GM18870 (cell line): Measurements from ENCODE around the gene TM7SF2.

Experiments used
- ATAC-seq: cut with Tn5 transposase; IDR thresholded peaks from one replicate; pipeline ENCODE4 v1.9.1; 2021; ENCODE audit warnings: moderate library complexity; ENCODE audit not compliant: unreplicated experiment

TM7SF2 gene

GRCh38 chr11:65089621-65090020 lies 22.1 kb upstream of the TM7SF2 start:
- no peak for ATAC-seq

GRCh38 chr11:65090628-65091027 lies 21.0 kb upstream of the TM7SF2 start:
- ATAC-seq, result no peak

- no peak for ATAC-seq
Measured at GRCh38 chr11:65095427-65095826, 16.2 kb upstream of the TM7SF2 start.

- peak; percentile 56 for ATAC-seq
Measured at GRCh38 chr11:65095974-65096806, 15.5 kb upstream of the TM7SF2 start, which contains the start of gene VPS51. Gene VPS51 (plus strand): TSS chr11:65096214. CDS start chr11:65096251, 37 bp downstream.

- no peak for ATAC-seq
Measured at GRCh38 chr11:65096926-65097325, 14.7 kb upstream of the TM7SF2 start.

DNA sequence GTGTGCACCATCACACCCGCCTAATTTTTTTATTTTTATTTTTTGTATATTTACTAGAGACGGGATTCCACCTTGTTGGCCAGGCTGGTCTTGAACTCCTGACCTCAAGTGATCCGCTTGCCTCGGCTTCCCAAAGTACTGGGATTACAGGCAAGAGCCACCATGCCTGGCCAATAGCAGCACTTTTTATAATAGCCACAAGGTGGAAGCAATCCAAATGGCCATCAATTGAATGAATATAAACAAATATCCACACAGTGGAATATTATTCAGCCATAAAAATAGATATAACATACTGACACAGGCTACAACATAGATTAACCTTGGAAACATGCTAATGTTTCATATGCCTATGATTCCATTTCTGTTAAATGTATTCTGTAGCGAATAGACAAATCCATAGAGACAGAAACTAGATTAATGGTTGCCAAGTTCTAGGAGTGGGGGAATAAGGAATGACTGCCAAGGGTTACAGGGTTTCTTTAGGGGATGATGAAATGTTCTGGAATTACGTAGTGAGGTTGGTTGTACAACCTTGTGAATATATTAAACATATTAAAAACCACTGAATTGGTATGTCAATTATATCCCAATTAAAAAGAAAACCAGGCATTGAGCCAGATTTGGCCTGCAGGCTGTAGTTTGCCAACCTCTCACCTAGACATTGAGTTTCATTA lies 10.9 kb upstream of the TM7SF2 start:
- ATAC-seq, result no peak

- no peak for ATAC-seq
Measured at GRCh38 chr11:65102142-65103095, 9.3 kb upstream of the TM7SF2 start.

- no peak for ATAC-seq
Measured at GRCh38 chr11:65103476-65103875, 8.2 kb upstream of the TM7SF2 start.

- no peak for ATAC-seq
Measured at GRCh38 chr11:65104628-65105027, 7.0 kb upstream of the TM7SF2 start.

GRCh38 chr11:65107078-65107477 lies 4.6 kb upstream of the TM7SF2 start:
- ATAC-seq, result no peak

DNA sequence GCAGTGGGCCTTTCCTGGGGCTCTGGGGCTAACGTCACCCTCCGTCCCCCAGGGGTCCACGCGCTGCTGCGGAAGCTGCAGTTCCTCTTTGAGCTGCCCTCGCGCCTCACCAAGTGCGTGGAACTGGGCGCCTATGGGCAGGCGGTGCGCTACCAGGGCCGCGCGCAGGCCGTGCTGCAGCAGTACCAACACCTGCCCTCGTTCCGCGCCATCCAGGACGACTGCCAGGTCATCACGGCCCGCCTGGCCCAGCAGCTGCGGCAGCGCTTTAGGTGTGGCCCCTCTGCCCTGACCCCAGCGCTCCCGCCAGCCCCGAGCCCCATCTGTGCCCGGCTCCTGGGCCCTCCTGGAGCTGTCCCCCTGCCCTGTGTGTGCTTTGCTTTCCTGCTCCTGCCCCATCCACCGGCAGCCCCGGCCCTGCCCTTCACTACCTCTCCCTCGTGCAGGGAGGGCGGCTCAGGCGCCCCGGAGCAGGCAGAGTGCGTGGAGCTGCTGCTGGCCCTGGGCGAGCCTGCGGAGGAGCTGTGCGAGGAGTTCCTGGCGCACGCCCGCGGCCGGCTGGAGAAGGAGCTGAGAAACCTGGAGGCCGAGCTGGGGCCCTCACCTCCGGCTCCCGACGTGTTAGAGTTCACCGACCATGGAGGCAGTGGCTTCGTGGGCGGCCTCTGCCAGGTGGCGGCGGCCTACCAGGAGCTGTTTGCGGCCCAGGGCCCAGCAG lies 3.8 kb upstream of the TM7SF2 start:
- no peak for ATAC-seq

DNA sequence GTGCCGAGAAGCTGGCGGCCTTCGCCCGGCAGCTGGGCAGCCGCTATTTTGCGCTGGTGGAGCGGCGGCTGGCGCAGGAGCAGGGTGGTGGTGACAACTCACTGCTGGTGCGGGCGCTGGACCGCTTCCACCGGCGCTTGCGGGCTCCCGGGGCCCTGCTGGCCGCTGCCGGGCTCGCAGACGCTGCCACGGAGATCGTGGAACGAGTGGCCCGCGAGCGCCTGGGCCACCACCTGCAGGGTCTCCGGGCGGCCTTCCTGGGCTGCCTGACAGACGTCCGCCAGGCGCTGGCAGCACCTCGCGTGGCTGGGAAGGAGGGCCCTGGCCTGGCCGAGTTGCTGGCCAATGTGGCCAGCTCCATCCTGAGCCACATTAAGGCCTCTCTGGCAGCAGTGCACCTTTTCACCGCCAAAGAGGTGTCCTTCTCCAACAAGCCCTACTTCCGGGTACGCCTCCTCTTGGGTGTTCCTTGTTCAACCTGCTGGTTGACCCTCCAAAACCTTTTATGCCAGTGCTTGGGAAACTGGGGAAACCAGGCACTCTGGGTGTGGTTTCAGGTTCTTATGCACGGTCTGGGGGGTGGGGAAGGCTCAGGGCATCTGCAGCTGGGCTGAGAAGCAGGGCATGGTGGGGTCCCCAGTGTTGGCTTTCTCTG lies 3.1 kb upstream of the TM7SF2 start:
- no peak for ATAC-seq

GRCh38 chr11:65109231-65110198 lies 2.2 kb upstream of the TM7SF2 start:
- no peak for ATAC-seq

- no peak for ATAC-seq
Measured at GRCh38 chr11:65110354-65110861, 1.3 kb upstream of the TM7SF2 start.

DNA sequence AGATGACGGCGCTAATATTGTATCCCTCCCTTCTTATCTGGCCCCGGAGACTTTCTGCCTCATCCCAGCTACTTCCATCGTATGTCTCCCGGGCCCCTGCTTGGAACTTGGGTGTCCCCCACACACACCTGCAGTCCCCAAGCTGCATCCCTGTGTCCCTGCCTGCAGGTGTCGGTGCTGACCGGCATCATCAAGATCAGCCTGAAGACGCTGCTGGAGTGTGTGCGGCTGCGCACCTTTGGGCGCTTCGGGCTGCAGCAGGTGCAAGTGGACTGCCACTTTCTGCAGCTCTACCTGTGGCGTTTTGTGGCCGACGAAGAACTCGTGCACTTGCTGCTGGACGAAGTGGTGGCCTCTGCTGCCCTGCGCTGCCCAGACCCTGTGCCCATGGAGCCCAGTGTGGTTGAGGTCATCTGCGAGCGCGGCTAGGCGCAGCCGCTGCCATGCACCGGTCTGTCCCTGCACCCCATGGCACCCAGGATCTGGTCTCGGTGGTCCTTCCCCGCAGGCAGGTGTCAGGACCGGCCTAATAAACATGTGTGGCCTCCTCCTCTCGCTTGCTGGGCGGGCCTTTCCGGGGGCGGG lies 421 bp upstream of the TM7SF2 start:
- ATAC-seq, result no peak

DNA sequence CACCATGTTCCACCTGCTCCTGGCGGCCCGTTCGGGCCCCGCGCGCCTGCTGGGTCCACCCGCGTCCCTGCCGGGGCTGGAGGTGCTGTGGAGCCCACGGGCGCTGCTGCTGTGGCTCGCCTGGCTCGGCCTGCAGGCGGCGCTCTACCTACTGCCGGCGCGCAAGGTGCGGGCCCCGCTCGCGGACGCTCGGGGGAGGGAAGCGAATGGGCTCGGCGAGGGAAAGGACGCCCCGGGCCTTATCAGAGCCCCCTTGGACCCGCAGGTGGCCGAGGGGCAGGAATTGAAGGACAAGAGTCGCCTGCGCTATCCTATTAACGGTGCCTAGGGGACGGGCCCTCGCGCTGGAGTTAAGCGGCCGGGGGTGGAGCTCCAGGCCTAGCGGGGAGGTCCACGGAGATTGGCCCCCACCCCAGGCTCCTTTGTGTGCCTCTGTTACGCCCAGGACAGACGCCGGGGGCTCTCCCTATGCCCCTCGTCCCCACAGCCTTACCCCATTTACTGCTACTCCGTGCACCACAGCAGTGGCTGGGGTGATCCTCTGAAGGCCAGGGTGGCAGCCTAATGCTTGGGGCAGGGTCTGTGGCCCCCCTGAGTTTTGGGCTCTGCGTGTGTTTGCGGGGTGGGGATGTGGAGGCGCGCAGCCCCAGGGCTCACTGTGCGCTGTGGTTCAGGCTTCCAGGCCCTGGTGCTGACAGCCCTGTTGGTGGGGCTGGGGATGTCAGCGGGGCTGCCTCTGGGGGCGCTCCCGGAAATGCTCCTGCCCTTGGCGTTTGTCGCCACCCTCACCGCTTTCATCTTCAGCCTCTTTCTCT lies 1.1 kb downstream of the TM7SF2 start:
- ATAC-seq, result no peak

DNA sequence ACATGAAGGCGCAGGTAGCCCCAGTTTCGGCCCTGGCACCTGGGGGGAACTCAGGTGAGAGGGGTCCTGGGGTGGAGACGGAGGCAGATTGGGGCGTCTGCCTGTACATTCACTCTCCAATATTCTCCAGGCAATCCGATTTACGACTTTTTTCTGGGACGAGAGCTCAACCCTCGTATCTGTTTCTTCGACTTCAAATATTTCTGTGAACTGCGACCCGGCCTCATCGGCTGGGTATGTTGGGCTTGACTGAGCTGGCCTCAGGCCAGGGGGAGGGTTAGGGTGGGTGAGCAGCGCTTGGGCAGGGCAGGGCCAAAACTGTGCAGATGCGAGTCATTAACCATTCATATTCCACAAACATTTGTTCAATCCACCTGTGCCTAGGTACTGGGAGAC lies 1.7 kb downstream of the TM7SF2 start:
- ATAC-seq, result no peak
